ENCODE measurements around the gene SPP1.
"Not testable (repeated sequence)": the region's sequence is repeated elsewhere in the genome, so short reads cannot be mapped to it uniquely, and the experiment has no call there.

Gene SPP1

GRCh38 chr4:87975466-87975865 is at the start of gene SPP1:
TSS of gene SPP1 (plus strand) at chr4:87975714. CDS start at chr4:87976896, 1,182 bp downstream.
- no peak for DNase-seq (ENCODE audit: low read depth)

- DNase-seq (ENCODE audit: low read depth), result no peak
These were observed 48.9 kb upstream of the SPP1 start for GRCh38 chr4:87926554-87927098.

GRCh38 chr4:87930629-87931028 is 44.9 kb upstream of the SPP1 start:
- DNase-seq (ENCODE audit: low read depth), result no peak

GRCh38 chr4:87931932-87932331 is 43.6 kb upstream of the SPP1 start:
- DNase-seq (ENCODE audit: low read depth), result no peak

GRCh38 chr4:87932718-87933141 is 42.8 kb upstream of the SPP1 start:
- no peak for DNase-seq (ENCODE audit: low read depth)

- no peak for DNase-seq (ENCODE audit: low read depth)
These were observed 42.2 kb upstream of the SPP1 start for GRCh38 chr4:87933337-87933736.

GRCh38 chr4:87934157-87934704 is 41.3 kb upstream of the SPP1 start:
- DNase-seq (ENCODE audit: low read depth), result no peak

- DNase-seq (ENCODE audit: low read depth), result no peak
These were observed 40.5 kb upstream of the SPP1 start for GRCh38 chr4:87934973-87935372.

- not testable (repeated sequence) for DNase-seq (ENCODE audit: low read depth)
These were observed 39.6 kb upstream of the SPP1 start for GRCh38 chr4:87935954-87936353.

- no peak for DNase-seq (ENCODE audit: low read depth)
These were observed 38.0 kb upstream of the SPP1 start for GRCh38 chr4:87937523-87937922.

GRCh38 chr4:87938746-87939145 is 36.8 kb upstream of the SPP1 start:
- no peak for DNase-seq (ENCODE audit: low read depth)

- DNase-seq (ENCODE audit: low read depth), result no peak
These were observed 35.4 kb upstream of the SPP1 start for GRCh38 chr4:87939978-87940690.

- DNase-seq (ENCODE audit: low read depth), result not testable (repeated sequence)
These were observed 34.7 kb upstream of the SPP1 start for GRCh38 chr4:87940809-87941208.

GRCh38 chr4:87941537-87942392 is 33.7 kb upstream of the SPP1 start:
- DNase-seq (ENCODE audit: low read depth), result no peak

GRCh38 chr4:87943660-87944149 is 31.8 kb upstream of the SPP1 start:
- no peak for DNase-seq (ENCODE audit: low read depth)

- no peak for DNase-seq (ENCODE audit: low read depth)
These were observed 30.5 kb upstream of the SPP1 start for GRCh38 chr4:87944967-87945366.

GRCh38 chr4:87946766-87947165 is 28.7 kb upstream of the SPP1 start:
- DNase-seq (ENCODE audit: low read depth), result no peak

- no peak for DNase-seq (ENCODE audit: low read depth)
These were observed 27.9 kb upstream of the SPP1 start for GRCh38 chr4:87947381-87948160.

- no peak for DNase-seq (ENCODE audit: low read depth)
These were observed 25.6 kb upstream of the SPP1 start for GRCh38 chr4:87949961-87950360.

- DNase-seq (ENCODE audit: low read depth), result no peak
These were observed 25.0 kb upstream of the SPP1 start for GRCh38 chr4:87950493-87950892.

- DNase-seq (ENCODE audit: low read depth), result no peak
These were observed 24.5 kb upstream of the SPP1 start for GRCh38 chr4:87950936-87951511.

All from activated T-cell treated with anti-CD3 and anti-CD28 coated beads for 24 hours (primary cell).